Kidney (tissue), 14 donors: Measurements from ENCODE around the gene ADORA3. TPM values are rescaled to one million over a fixed set of nuclear protein-coding genes. Genes with fewer than 3 reads are reported as not detected.

ENCODE experiments used
- DNase-seq, 5 donors: peaks; one replicate each; pipeline ENCODE4 v3.0.0-alpha.2; 2013 to 2020
- FAIRE-seq: peaks from 2 replicates; lab custom pipeline; 2012; peaks lifted over from hg19 to GRCh38; lab: Jason Lieb, UNC
- H3K27ac ChIP-seq, 2 donors: one replicate each; pipeline ENCODE4 v1.7.0; 2013; ENCODE audit warnings: low read depth in 2 of 2, low read length in 2 of 2, inconsistent platforms in 1 of 2
- H3K27me3 ChIP-seq: one replicate; pipeline ENCODE4 v1.7.1; 2013; ENCODE audit warnings: low read length, inconsistent platforms; ENCODE audit not compliant: control insufficient read depth, insufficient read depth
- H3K36me3 ChIP-seq, 3 donors: one replicate each; pipeline versions ENCODE4 v1.7.0 to v1.7.1; 2013; ENCODE audit warnings: low read length in 3 of 3, control low read depth in 1 of 3, inconsistent platforms in 1 of 3; ENCODE audit not compliant: insufficient read depth in 3 of 3, control insufficient read depth in 2 of 3
- H3K4me1 ChIP-seq, 3 donors: one replicate each; pipeline versions ENCODE4 v1.7.0 to v1.7.1; 2013; ENCODE audit warnings: low read length in 3 of 3, inconsistent platforms in 1 of 3, low read depth in 1 of 3; ENCODE audit not compliant: control insufficient read depth in 2 of 3, insufficient read depth in 2 of 3
- H3K4me3 ChIP-seq, 3 donors: one replicate each; pipeline versions ENCODE4 v1.7.0 to v1.8.1; 2013; ENCODE audit warnings: low read length in 3 of 3, control low read depth in 1 of 3, inconsistent platforms in 1 of 3
- H3K9ac ChIP-seq, 3 donors: one replicate each; pipeline versions ENCODE4 v1.7.0 to v1.7.1; 2013; ENCODE audit warnings: low read length in 3 of 3, control low read depth in 1 of 3, inconsistent platforms in 1 of 3
- H3K9me3 ChIP-seq, 3 donors: one replicate each; pipeline versions ENCODE4 v1.7.0 to v1.7.1; 2013; ENCODE audit warnings: low read length in 3 of 3, control low read depth in 1 of 3, inconsistent platforms in 1 of 3; ENCODE audit not compliant: control insufficient read depth in 2 of 3, insufficient read depth in 1 of 3
- CTCF ChIP-seq: IDR thresholded peaks from 3 replicates; pipeline ENCODE4 v1.5.1; 2012; ENCODE audit warnings: mild to moderate bottlenecking, moderate library complexity, borderline replicate concordance; ENCODE audit not compliant: insufficient read depth; ENCODE audit errors: extremely low read depth
- intact Hi-C: fragments of 100-400 bp; cut with DNase I; formaldehyde crosslinking; loops from one replicate; pipeline ENCODE4 v1.11.1; 2022
- polyA plus RNA-seq: library from polyadenylated mRNA; stranded (reverse); fragments of 350-450 nt; fragmentation: Illumina TruSeq; extraction: RNeasy Lipid Tissue Mini Kit (QIAGEN cat#74804); gene quantifications from one replicate; pipeline ENCODE4 v1.2.3, GENCODE V29; 2014; ENCODE audit warnings: low read depth, low replicate concordance; ENCODE audit not compliant: insufficient read depth
- total RNA-seq: library from RNA; stranded (reverse); fragmentation: NEBNext Ultra II Directional; extraction: Animal tissue kit (Norgen Biotek cat#: 25700); gene quantifications from one replicate; pipeline ENCODE4 v1.2.1, GENCODE V29; 2021
- donor health status: control.
- donor health status: control.
- donor health status: control.
- donor health status: control.
- donor health status: control.
- donor health status: DM: yes; HTN: yes; CAD: no.
- donor health status: Normal renal cell carcinoma (clear cell type).

The ADORA3 gene
- total and polyA plus RNA-seq, 2 donors from 2014 or later: 3.1 to 10.8 TPM

- no peak overlapping the region for H3K4me3 ChIP-seq
- FAIRE-seq (no peak), DNase-seq (peak in 1 of 5 donors; percentile 34)
- H3K36me3 ChIP-seq: no peaks in the 10 kb centered on the region
- no peaks in the 10 kb centered on the region for H3K27me3 ChIP-seq
- no peak for TF ChIP-seq CTCF
- H3K27ac ChIP-seq: no peak overlapping the region
- H3K9me3 ChIP-seq: no peaks in the 10 kb centered on the region
- no peak overlapping the region for H3K9ac ChIP-seq
- intact Hi-C loops: loop anchor here (10.0 kb wide), 2 partner anchors 135 to 245 kb away; partner anchors contain the start of gene DDX20
- H3K4me1 ChIP-seq: peaks cover 0 to 13% (median 11%) of the 10 kb centered on the region in 3 donors
These were observed 6.6 kb upstream of the ADORA3 start for GRCh38 chr1:111509997-111510375.

DNA sequence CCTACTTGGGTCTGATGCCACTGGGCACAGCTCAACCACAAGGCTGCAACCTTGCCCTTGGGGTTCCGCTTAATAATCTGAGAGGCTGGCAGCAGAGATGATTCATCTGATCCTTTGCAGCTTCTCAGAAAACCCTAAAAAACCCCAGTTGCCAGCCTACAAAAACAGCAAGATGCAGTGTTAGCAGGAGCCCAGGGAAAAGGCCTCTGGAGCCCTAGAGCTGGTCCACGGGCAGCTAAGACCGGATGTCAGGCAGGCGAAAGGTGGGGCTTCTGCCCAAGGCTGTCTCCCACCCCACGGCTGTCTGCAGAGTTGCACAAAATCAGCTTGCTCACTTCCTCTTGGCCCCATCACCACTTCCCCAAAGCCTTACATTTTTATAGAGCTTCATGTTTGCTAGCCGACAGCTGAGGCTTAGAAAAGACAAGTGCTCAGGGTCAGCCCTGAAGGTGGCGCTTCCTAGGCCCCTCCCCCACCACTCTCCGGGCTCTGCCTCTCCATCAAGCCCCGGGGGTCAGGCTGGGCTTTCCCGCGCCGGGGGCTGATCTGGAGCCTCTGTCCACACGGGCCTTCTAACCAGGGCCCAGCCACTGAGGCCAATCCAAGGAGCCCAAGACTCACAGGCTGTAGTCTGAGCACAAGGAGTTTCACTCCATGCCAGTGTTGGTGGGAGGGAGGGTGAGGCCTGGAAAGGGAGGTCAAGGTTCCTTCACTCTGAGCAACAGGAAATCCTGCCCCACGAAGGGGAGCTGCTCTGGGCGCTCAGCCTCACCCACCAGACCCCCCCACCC lies 4.2 kb upstream of the ADORA3 start:
- no peaks in the 10 kb centered on the region for H3K27me3 ChIP-seq
- peak overlapping the region; percentile 12 to 62 (median 62) for H3K4me3 ChIP-seq
- DNase-seq: peak in 1 of 5 donors; percentile 89
- peak overlapping the region in 1 of 3 donors; percentile 62 for H3K9ac ChIP-seq
- TF ChIP-seq CTCF: no peak
- intact Hi-C loops: no loop called here
- H3K27ac ChIP-seq: peak overlapping the region; percentile 95 to 96
- peaks cover 0 to 15% (median 8%) of the 10 kb centered on the region in 3 donors for H3K4me1 ChIP-seq
- H3K36me3 ChIP-seq: no peaks in the 10 kb centered on the region
- FAIRE-seq: no peak
- no peaks in the 10 kb centered on the region for H3K9me3 ChIP-seq

- DNase-seq (no peak), FAIRE-seq (no peak)
- H3K36me3 ChIP-seq: no peaks in the 10 kb centered on the region
- TF ChIP-seq CTCF: no peak
- no peaks in the 10 kb centered on the region for H3K27me3 ChIP-seq
- no peaks in the 10 kb centered on the region for H3K9me3 ChIP-seq
- H3K4me3 ChIP-seq: no peak overlapping the region
- H3K4me1 ChIP-seq: peaks cover 0 to 15% (median 4%) of the 10 kb centered on the region in 3 donors
- intact Hi-C loops: no loop called here
- H3K9ac ChIP-seq: no peak overlapping the region
- no peak overlapping the region for H3K27ac ChIP-seq
These were observed 3.1 kb upstream of the ADORA3 start for GRCh38 chr1:111506561-111506960.
